HG03196 (cell line): ENCODE data around the gene IL1RAPL2.
"Not testable (repeated sequence)": the region's sequence is repeated elsewhere in the genome, so short reads cannot be mapped to it uniquely, and the experiment has no call there.

ENCODE experiments used
- ATAC-seq: cut with Tn5 transposase; IDR thresholded peaks from one replicate; pipeline ENCODE4 v1.9.1; 2021; ENCODE audit not compliant: unreplicated experiment

IL1RAPL2 gene

GRCh38 chrX:104565791-104566680 is at the start of gene IL1RAPL2:
Gene IL1RAPL2, plus strand, starts transcription at chrX:104566199.
- ATAC-seq = no peak

GRCh38 chrX:104522386-104522785 is 43.6 kb upstream of the IL1RAPL2 start:
- ATAC-seq = no peak

- ATAC-seq = no peak
Observed at GRCh38 chrX:104523858-104524257, 42.1 kb upstream of the IL1RAPL2 start.

- ATAC-seq = no peak
Observed at GRCh38 chrX:104539081-104539480, 26.9 kb upstream of the IL1RAPL2 start.

- not testable (repeated sequence) for ATAC-seq
Observed at GRCh38 chrX:104542447-104542846, 23.6 kb upstream of the IL1RAPL2 start.

- no peak for ATAC-seq
Observed at GRCh38 chrX:104564335-104564734, 1.7 kb upstream of the IL1RAPL2 start.

- ATAC-seq = no peak
Observed at GRCh38 chrX:104564921-104565703, 887 bp upstream of the IL1RAPL2 start.

GRCh38 chrX:104566681-104567501 is 892 bp downstream of the IL1RAPL2 start:
- ATAC-seq = no peak

- no peak for ATAC-seq
Observed at GRCh38 chrX:104567506-104567905, 1.5 kb downstream of the IL1RAPL2 start.

GRCh38 chrX:104568304-104568915 is 2.4 kb downstream of the IL1RAPL2 start:
- no peak for ATAC-seq

GRCh38 chrX:104618106-104618895 is 52.3 kb downstream of the IL1RAPL2 start:
- ATAC-seq = no peak

GRCh38 chrX:104621781-104622180 is 55.8 kb downstream of the IL1RAPL2 start:
- ATAC-seq = no peak

GRCh38 chrX:104641176-104641575 is 75.2 kb downstream of the IL1RAPL2 start:
- ATAC-seq = no peak

GRCh38 chrX:104647084-104647483 is 81.1 kb downstream of the IL1RAPL2 start:
- no peak for ATAC-seq

- ATAC-seq = no peak
Observed at GRCh38 chrX:104659005-104659744, 93.2 kb downstream of the IL1RAPL2 start.

- ATAC-seq = no peak
Observed at GRCh38 chrX:104660092-104660491, 94.1 kb downstream of the IL1RAPL2 start.

GRCh38 chrX:104662694-104663093 is 96.7 kb downstream of the IL1RAPL2 start:
- no peak for ATAC-seq

- ATAC-seq = no peak
Observed at GRCh38 chrX:104665691-104666090, 99.7 kb downstream of the IL1RAPL2 start.

- no peak for ATAC-seq
Observed at GRCh38 chrX:104668550-104668949, 102.6 kb downstream of the IL1RAPL2 start.
